GM10248 (cell line): ENCODE measurements around the gene PNMA6A.
"Not testable (repeated sequence)": the region's sequence is repeated elsewhere in the genome, so short reads cannot be mapped to it uniquely, and the experiment has no call there.

Experiments used
- CTCF ChIA-PET: fragments of 300-600 bp; sonication (Branson Sonifier 250); formaldehyde crosslinking; extraction: SDS; loops from one replicate; lab custom pipeline; 2021; ENCODE audit warnings: antibody characterized with exemption; lab: Yijun Ruan, JAX
- POLR2A ChIA-PET: fragments of 350-650 bp; sonication (Branson Sonifier 250); formaldehyde crosslinking; extraction: SDS; loops from one replicate; lab custom pipeline; 2020; ENCODE audit warnings: antibody characterized with exemption; lab: Yijun Ruan, JAX
- DNase-seq: peaks from one replicate; pipeline ENCODE4 v3.0.0; 2012; ENCODE audit errors: extremely low spot score
- TF ChIP-seq, protein P1 (sequence below): IDR thresholded peaks from 2 replicates; pipeline ENCODE4 v1.5.1; 2012; ENCODE audit warnings: mild to moderate bottlenecking, low read depth; ENCODE audit errors: extremely low read depth, missing control alignments, control extremely low read depth

Gene PNMA6A

DNA sequence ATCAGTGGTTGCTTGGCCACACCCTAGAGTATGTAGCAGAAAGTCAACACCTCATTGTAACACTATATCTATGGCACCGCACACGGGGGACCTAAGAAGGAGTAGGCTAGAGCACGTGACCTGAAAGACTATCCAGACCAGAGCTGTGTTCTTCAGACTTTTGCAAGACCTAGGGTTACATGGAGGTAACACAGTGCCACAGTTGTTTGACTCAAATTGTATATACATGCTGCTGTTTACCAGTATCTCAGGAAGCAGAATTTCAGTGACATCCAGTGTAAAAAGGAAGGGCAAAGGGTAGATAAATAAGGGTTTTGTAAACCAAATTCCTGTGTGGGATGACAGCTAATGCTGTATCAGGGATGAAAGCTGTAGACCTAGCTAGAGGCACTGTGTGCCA lies 30.2 kb downstream of the PNMA6A start:
- TF ChIP-seq, protein P1, sequence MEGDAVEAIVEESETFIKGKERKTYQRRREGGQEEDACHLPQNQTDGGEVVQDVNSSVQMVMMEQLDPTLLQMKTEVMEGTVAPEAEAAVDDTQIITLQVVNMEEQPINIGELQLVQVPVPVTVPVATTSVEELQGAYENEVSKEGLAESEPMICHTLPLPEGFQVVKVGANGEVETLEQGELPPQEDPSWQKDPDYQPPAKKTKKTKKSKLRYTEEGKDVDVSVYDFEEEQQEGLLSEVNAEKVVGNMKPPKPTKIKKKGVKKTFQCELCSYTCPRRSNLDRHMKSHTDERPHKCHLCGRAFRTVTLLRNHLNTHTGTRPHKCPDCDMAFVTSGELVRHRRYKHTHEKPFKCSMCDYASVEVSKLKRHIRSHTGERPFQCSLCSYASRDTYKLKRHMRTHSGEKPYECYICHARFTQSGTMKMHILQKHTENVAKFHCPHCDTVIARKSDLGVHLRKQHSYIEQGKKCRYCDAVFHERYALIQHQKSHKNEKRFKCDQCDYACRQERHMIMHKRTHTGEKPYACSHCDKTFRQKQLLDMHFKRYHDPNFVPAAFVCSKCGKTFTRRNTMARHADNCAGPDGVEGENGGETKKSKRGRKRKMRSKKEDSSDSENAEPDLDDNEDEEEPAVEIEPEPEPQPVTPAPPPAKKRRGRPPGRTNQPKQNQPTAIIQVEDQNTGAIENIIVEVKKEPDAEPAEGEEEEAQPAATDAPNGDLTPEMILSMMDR: no peak
- CTCF ChIA-PET: no interaction called here
- no peak for DNase-seq
- POLR2A ChIA-PET: no interaction called here

GRCh38 chrX:153104959-153105358 lies 32.7 kb downstream of the PNMA6A start:
- DNase-seq, CTCF ChIA-PET, POLR2A ChIA-PET: not testable (repeated sequence)

DNA sequence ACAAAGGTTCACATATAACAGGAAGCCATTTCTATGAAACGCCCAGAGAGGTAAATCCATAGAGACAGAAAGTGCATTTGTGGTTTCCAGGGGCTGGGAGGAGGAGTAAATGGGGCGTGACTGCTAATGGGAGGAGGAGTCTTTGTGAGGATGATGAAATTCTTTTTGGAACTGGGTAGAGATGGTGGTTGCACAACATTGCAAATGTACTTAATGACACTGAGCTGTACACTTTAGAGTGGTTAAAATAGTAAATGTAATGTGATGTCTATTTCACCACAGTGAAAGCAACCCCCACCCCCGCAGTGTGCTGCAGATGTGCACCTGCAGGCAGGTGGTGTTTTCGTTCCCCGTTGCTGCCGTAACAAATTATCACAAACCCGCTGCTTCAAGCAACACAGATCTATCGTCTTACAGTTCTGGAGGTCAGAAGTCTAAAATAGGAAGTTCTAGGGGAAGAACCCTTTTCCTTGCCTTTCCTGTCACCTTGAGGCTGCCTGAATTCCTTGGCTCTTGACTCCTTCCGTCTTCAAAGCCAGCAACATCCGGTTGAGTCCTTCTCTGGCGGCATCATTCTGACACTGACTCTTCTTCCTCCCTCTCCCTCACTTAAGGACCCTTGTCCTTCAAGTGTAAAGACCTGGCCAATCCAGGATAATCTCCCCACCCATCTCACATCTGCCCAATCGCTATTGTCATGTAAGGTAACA lies 34.0 kb downstream of the PNMA6A start:
- CTCF ChIA-PET, DNase-seq, POLR2A ChIA-PET: not testable (repeated sequence)

- POLR2A ChIA-PET: not testable (repeated sequence)
These were observed 38.5 kb downstream of the PNMA6A start for GRCh38 chrX:153110735-153111134.

DNA sequence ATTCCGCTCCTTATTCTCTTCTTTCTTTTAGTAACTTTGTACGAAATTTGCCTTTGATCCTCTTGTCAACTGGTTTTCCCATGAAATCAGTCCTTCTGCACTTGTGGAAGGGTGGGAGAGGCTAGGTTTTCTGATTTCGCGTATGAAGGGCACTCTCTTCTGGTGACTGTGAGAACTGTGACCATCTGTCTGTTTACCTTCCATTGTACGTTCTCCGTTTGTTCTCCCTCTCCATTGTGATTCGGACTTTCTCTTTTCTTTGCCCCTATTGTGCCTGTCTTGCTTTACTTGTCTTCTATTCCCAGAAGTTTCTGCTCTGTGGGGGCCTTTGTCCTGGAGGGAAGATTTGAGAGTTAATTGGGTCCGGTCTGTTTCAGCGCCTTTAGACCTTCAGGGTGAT lies 41.6 kb downstream of the PNMA6A start:
- DNase-seq, CTCF ChIA-PET, POLR2A ChIA-PET: not testable (repeated sequence)

More at GRCh38 chrX:153110735-153111134, 38.5 kb downstream of the PNMA6A start:
- DNase-seq, CTCF ChIA-PET: not testable (repeated sequence)

- DNase-seq, POLR2A ChIA-PET, CTCF ChIA-PET: not testable (repeated sequence)
These were observed 45.5 kb downstream of the PNMA6A start for GRCh38 chrX:153117754-153118153.

- POLR2A ChIA-PET, CTCF ChIA-PET, DNase-seq: not testable (repeated sequence)
These were observed 48.0 kb downstream of the PNMA6A start for GRCh38 chrX:153120230-153120629.

GRCh38 chrX:153123468-153123867 lies 51.2 kb downstream of the PNMA6A start:
- CTCF ChIA-PET, DNase-seq, POLR2A ChIA-PET: not testable (repeated sequence)
